Measurements from ENCODE around the gene CD8A. TPM values are rescaled to one million over a fixed set of nuclear protein-coding genes. Genes with fewer than 3 reads are reported as not detected.
"Not testable (repeated sequence)": the region's sequence is repeated elsewhere in the genome, so short reads cannot be mapped to it uniquely, and the experiment has no call there.

The CD8A gene
- 25.6 TPM for total RNA-seq

DNA sequence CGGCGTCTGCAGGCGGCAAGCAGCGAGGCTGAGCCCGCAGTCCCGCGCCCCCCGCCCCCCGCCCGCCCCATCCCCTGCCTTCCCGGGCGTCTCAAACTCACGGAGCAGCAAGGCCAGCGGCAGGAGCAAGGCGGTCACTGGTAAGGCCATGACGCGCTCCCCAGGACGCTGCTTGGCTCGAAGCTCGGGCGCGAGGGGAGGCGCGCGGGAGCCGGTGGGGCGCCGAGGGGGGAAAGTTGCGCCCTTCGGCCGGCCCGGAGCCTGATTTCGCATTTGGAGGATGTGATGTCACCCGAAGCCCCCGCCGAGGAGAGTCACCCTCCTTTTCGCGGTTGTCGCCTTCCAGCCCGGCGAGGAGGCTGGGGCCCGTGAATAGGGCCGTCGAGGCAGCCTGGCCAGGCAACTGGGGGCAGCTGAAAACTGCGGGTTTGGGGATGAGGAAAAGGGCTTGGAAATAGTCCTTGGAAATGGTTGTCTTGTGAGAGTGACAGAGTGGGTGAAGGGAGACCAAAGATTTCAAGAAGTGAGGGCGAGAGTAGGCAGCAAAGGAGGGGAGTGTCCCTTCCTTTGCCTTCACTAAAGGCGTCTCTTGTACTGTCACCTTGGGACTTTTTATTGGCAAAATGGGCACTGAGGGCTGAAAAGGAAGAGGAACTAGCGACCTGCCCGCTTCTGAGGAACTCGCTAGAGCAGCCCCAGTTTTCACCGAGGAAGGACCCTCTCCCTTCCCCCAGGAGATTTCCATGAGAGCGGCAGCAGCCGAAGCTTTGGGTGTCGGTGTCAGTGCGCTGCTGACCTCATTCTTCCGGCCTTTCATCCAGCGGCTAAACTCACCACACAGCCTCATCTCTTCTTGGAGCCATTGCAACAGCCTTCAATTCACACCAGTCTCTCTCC is at the start of gene CD8A:
CD8A (minus strand) TSS at position 238 of the 897 bp plus-strand sequence; CDS start at position 150, 88 bp downstream.
- peaks cover 5% of the 10 kb centered on the region for H3K9me3 ChIP-seq (ENCODE audit: low read depth, low read length)
- H3K27me3 ChIP-seq (ENCODE audit: insufficient read depth, low read length) = peaks cover 56% of the 10 kb centered on the region
- peak within 1 kb of the TSS; percentile 46 for H3K4me3 ChIP-seq (ENCODE audit: low read length)
- peaks cover 52% of the 10 kb centered on the region for H3K4me1 ChIP-seq (ENCODE audit: insufficient read depth, low read length)

DNA sequence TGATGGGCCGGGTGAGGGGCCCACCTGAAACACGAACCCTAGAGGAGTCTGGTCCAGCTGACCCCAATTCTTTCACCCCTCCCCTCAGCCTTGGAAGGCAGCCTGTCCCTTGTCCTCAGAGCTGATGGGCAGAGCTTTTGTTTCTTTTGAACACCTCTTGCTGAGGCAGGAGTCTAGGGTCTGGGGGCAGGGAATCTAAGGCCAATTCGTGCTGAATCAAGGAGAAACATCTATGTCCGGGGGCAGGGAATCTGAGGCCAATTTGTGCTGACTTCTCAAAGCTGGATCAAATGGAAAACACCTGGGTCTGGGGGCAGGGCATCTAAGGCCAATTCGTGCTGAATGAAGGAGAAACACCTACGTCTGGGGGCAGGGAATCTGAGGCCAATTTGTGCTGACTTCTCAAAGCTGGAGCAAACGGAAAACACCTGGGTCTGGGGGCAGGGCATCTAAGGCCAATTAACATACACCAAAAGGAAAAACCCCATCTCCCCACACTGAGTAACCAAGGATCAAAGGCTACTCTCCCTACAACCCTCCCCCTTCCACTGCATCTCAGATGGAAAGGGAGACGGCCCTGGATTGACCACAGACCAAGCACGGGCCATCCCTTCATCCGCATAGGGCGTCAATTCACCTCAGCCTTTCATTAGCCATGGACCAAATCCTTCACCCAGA is 49.3 kb upstream of the CD8A start:
- peaks cover 13% of the 10 kb centered on the region for H3K4me1 ChIP-seq (ENCODE audit: insufficient read depth, low read length)
- H3K4me3 ChIP-seq (ENCODE audit: low read length); H3K27me3 ChIP-seq (ENCODE audit: insufficient read depth, low read length); H3K9me3 ChIP-seq (ENCODE audit: low read depth, low read length): not testable (repeated sequence)

DNA sequence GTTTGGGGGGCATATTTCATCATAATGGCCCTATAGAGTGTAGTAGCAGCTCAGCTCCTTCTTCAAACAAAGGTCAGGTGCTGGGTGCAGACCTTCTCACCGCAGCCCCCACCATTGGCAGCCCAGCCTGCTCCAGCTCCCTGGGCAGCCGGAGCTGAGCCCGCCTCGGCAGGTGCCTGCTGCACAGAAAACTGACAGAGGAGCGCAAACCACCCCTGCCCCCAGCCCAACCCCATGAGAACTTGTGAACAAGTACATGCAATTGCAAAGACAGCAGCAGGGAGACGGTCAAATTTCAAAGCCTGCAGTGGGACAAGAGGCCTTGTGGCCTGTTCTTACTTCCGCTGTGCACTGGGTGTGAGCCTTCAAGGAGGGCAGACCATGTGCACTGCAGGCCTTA is 48.7 kb upstream of the CD8A start:
- peaks cover 13% of the 10 kb centered on the region for H3K4me1 ChIP-seq (ENCODE audit: insufficient read depth, low read length)
- H3K27me3 ChIP-seq (ENCODE audit: insufficient read depth, low read length); H3K9me3 ChIP-seq (ENCODE audit: low read depth, low read length); H3K4me3 ChIP-seq (ENCODE audit: low read length): not testable (repeated sequence)

DNA sequence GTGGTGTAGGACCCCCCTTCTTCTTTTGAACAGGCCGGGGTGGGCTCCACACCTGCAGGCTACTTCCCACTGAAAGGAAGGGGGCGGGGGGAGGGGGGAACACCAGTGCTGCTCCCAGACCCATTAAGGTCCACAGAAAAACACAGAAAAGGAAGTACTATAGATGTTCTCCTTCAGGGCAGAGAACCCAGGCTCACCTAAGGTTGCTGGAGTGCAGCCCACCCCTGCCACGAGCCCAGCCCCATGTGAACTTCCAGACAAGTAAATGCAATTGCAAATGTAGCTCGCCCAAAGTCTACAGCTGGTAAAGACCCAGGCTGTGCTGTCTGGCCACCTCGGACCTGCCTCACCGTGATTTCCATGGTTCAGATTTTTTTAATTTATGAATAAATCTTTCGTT is 47.0 kb upstream of the CD8A start:
- H3K9me3 ChIP-seq (ENCODE audit: low read depth, low read length); H3K4me3 ChIP-seq (ENCODE audit: low read length); H3K27me3 ChIP-seq (ENCODE audit: insufficient read depth, low read length): not testable (repeated sequence)
- peaks cover 13% of the 10 kb centered on the region for H3K4me1 ChIP-seq (ENCODE audit: insufficient read depth, low read length)

DNA sequence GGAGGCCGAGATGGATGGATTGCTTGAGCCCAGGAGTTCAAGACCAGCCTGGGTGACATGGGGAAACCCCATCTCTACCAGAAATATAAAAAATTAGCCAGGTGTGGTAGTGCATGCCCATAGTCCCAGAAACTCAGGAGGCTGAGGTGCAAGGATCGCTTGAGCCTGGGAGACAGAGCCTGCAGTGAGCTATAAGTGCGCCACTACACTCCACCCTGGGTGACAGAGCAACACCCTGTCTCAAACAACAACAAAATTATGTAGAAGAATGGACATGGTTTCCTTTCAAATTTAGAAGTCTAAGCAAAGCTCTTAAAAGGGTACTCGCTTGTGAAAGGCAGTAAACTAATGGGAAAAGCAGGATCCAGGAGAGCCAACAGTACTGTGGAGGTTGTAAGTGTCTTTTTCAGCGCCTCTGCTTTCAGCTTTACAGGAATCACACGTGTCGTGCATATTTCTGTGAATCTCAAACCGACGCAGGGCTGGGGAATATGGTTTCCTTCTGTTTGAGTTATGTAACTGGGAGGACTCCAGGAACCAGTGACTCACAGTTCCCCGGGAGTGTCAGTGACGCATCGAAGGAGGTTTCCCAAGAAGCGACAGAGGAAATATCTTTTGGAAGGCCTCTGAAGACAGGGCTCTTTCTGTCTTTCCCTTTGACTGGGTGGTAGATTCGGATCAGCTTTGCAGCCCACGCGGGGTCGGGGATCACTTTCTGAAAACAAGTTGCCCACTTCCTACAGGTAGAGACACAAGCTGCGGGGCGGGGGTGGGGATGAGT is 46.4 kb upstream of the CD8A start:
- not testable (repeated sequence) for H3K9me3 ChIP-seq (ENCODE audit: low read depth, low read length); H3K27me3 ChIP-seq (ENCODE audit: insufficient read depth, low read length); H3K4me3 ChIP-seq (ENCODE audit: low read length)
- H3K4me1 ChIP-seq (ENCODE audit: insufficient read depth, low read length) = peaks cover 13% of the 10 kb centered on the region

DNA sequence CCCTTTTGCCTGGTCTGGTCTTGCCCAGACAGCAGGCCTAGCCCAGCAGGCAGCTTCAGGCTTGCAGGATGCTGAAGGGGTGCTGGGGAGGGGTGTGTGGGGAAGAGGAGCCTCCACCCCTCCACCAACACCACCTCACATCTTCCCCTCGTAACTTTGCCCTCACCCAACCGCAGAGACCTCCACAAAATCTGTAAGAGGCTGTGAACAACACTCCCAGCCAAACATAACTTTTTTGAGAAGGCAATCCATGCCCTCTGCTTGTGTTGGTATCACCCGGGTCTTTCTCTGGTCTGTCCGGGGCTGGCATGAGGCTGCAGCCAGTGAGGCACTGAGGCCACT is 44.8 kb upstream of the CD8A start:
- H3K9me3 ChIP-seq (ENCODE audit: low read depth, low read length); H3K27me3 ChIP-seq (ENCODE audit: insufficient read depth, low read length); H3K4me3 ChIP-seq (ENCODE audit: low read length): not testable (repeated sequence)
- H3K4me1 ChIP-seq (ENCODE audit: insufficient read depth, low read length) = peaks cover 13% of the 10 kb centered on the region

DNA sequence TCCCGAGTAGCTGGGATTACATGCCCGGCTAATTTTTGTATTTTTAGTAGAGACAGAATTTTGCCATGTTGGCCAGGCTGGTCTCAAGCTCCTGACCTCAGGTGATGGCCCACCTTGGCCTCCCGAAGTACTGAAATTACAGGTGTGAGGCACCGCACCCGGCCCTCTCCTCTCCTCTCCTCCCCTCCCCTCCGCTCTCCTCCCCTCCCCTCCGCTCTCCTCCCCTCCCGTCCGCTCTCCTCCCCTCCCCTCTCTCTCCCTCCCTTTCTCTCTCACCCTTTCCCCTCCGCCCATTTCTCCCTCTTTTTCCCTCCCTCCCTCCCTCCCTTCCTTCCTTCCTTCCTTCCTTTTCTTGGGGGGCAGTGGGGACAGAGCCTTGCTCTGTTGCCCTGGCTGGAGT is 42.6 kb upstream of the CD8A start:
- peaks cover 10% of the 10 kb centered on the region for H3K4me1 ChIP-seq (ENCODE audit: insufficient read depth, low read length)

DNA sequence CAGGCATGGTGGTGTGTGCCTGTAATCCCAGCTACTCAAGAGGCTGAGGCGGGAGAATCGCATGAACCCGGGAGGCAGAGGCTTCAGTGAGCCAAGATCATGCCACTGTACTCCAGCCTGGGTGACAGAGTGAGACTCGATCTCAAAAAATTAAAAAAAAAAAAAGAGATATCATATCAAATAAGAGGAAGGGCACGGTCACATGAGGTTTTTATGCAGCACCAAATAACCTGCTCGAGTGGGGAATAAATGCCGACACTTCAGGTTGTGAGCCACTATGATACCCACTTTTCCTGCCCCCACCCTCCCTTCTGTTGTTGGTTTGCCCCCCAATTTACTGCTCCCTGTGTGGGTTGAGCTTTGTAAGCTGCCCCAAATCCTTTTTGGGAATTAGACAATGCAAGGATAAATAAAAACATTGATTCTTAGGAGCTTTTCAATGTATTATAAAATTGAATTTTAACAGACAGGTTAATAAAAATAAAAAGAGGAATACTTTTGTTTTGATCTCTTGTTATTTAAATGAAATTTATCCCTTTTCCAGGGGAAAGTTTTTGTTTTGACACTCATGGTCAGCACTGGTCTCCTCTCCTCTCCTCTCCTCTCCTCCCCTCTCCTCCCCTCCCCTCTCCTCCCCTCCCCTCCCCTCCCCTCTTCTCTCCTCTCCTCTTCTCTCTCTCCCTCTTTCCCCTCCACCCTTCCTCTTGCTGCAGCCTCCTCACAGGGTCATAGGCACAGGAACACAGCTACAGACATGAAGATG is 41.8 kb upstream of the CD8A start:
- no peaks in the 10 kb centered on the region for H3K27me3 ChIP-seq (ENCODE audit: insufficient read depth, low read length)
- peaks cover 6% of the 10 kb centered on the region for H3K4me1 ChIP-seq (ENCODE audit: insufficient read depth, low read length)
- no peak overlapping the region for H3K4me3 ChIP-seq (ENCODE audit: low read length)
- H3K9me3 ChIP-seq (ENCODE audit: low read depth, low read length) = no peaks in the 10 kb centered on the region

More for the DNA sequence above, 42.6 kb upstream of the CD8A start:
- H3K4me3 ChIP-seq (ENCODE audit: low read length) = no peak overlapping the region
- H3K27me3 ChIP-seq (ENCODE audit: insufficient read depth, low read length) = no peaks in the 10 kb centered on the region
- H3K9me3 ChIP-seq (ENCODE audit: low read depth, low read length) = no peaks in the 10 kb centered on the region

DNA sequence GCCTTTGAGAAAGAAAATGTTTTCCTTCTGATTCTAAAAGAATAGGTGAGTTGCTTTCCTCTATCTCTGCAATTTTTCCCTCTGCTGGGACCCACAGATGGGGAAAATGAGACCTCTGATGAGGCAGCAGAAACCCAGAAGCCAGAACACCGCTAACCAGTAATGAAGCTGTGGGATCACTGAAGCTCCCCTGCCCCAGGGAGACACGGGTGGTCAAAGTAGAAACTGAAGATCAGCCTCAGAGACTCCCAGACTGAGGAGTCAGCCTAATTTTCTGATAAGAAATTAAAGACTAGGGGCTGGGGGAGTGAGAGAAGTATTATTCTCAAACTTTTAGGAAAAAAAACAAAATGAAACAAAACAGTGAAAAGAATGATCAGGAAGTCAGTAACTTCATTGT is 40.8 kb upstream of the CD8A start:
- no peaks in the 10 kb centered on the region for H3K27me3 ChIP-seq (ENCODE audit: insufficient read depth, low read length)
- H3K9me3 ChIP-seq (ENCODE audit: low read depth, low read length) = no peaks in the 10 kb centered on the region
- peaks cover 2% of the 10 kb centered on the region for H3K4me1 ChIP-seq (ENCODE audit: insufficient read depth, low read length)
- H3K4me3 ChIP-seq (ENCODE audit: low read length) = no peak overlapping the region

DNA sequence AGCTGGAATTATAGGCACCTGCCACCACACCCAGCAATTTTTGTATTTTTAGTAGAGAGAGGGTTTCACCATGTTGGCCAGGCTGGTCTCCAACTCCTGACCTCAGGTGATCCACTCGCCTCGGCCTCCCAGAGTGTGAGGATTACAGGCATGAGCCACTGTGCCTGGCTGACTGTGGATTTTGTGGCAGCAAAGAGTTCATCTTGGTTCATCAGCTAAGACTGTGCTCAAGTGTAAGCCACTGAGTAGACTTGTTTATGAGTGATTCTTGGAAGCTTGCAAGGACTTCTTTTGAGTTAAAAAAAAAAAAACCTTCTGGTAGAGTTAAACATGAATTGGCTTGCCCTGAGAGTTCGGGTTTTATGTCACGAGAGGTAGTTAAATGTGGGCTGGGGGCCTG is 36.2 kb upstream of the CD8A start:
- no peak overlapping the region for H3K4me3 ChIP-seq (ENCODE audit: low read length)
- no peaks in the 10 kb centered on the region for H3K27me3 ChIP-seq (ENCODE audit: insufficient read depth, low read length)
- no peaks in the 10 kb centered on the region for H3K9me3 ChIP-seq (ENCODE audit: low read depth, low read length)
- H3K4me1 ChIP-seq (ENCODE audit: insufficient read depth, low read length) = no peaks in the 10 kb centered on the region

DNA sequence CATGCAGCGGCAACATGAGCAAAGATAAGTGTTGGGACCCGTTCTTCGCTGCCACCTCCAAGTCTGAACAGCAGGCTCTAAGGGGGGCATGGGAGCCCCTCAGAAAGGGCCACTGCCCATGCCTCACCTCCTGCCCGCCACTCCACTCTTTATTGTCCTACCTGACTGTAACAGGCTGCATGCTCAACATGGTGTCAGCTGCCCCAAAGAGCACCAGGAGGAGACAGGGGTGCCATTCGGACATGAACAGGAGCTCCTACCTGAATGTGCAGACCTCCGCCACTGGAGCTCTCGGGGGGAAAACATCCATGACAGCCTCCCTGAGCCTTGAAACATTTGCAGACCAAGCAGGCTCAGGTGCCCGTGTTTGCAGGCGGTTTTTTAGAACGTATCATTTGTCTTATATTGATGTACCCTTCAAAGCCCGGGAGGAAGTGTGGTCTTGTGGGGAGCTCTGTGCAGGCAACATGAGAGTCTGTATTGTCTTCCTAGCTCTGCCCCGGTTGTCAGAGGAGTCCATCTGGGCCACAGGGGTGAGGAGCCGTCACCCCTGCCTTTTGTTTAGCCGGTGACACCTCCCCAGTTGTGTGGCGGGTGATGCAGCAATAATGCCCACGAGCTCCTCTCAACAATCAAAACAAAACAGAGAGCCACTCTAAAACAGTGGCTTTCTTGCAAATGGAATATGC is 35.1 kb upstream of the CD8A start:
- no peaks in the 10 kb centered on the region for H3K9me3 ChIP-seq (ENCODE audit: low read depth, low read length)
- no peaks in the 10 kb centered on the region for H3K27me3 ChIP-seq (ENCODE audit: insufficient read depth, low read length)
- H3K4me1 ChIP-seq (ENCODE audit: insufficient read depth, low read length) = no peaks in the 10 kb centered on the region
- H3K4me3 ChIP-seq (ENCODE audit: low read length) = peak overlapping the region; percentile 38

DNA sequence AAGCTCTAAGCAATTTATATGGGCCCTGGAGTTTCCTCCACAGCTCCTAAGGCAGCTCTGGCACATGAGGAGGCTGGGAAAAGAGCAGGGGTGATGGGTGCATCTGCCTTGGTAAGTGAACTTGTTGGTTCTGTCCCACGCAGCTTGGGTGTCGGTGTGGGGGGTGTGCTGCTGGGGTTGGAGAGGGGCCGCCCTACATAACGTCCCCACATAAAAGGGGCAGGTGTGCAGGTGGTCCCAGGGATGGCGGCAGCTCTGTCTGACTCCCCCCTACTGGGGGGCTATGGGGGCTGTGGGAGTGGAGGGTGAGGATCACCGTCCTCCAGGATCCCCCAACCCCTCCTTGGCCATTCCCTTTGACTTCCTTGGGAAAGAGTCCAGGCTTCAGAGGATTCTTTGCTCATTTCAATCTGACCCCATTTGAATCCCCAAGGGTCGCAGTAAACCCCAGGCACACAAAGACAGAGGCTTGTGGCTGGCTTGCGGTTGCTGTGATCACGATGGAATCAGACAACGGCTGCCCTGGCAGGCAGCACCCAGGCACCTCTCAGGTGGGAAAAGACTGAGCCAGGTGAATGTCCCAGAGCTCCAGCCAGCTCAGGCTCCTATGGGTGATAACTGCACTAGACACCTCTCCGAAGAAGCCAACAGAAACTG is 34.5 kb upstream of the CD8A start:
- H3K4me3 ChIP-seq (ENCODE audit: low read length) = peak overlapping the region; percentile 38
- no peaks in the 10 kb centered on the region for H3K27me3 ChIP-seq (ENCODE audit: insufficient read depth, low read length)
- no peaks in the 10 kb centered on the region for H3K4me1 ChIP-seq (ENCODE audit: insufficient read depth, low read length)
- H3K9me3 ChIP-seq (ENCODE audit: low read depth, low read length) = no peaks in the 10 kb centered on the region

DNA sequence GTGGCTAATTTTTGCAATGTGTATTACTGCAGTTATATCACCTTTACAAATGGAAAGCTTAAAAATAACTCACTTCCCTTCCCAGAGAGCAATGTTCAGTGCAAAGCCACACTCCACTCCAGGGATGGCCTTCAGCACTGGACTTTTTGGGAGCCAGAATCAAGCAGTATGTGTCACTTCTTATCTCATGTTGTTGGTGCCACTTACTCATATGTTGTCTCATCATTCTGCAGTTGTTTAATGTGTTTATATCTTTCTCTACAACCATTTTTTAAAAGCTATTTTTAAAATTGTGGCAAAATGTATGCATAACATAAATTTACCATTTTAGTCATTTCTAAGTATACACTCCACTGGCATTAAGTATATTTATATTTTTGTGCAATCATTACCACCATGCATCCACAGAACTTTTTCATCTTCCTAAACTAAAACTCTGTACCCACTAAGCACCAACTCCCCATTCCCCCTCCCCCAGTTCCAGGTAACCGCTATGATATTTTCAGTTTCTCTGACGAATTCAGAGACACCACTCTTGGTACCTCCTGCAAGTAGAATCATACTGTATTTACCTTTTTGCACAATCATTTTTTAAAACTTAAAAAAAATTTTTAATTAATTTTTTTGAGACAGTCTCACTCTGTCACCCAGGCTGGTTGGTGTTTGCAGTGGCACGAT is 32.1 kb upstream of the CD8A start:
- Histone ChIP-seq H3K4me1 (ENCODE audit: insufficient read depth, low read length) (no peaks in the 10 kb centered on the region), H3K27me3 (ENCODE audit: insufficient read depth, low read length) (no peaks in the 10 kb centered on the region), H3K9me3 (ENCODE audit: low read depth, low read length) (no peaks in the 10 kb centered on the region), H3K4me3 (ENCODE audit: low read length) (no peak overlapping the region)

Data from mononuclear cell (primary cell).